HG03066 (cell line): ENCODE measurements around the gene PER1.
"Not testable (repeated sequence)": the region's sequence is repeated elsewhere in the genome, so short reads cannot be mapped to it uniquely, and the experiment has no call there.

Experiments used
- ATAC-seq: cut with Tn5 transposase; IDR thresholded peaks from one replicate; pipeline ENCODE4 v1.9.1; 2021; ENCODE audit warnings: low read depth; ENCODE audit not compliant: unreplicated experiment

Gene PER1

GRCh38 chr17:8121681-8122421 is 30.4 kb downstream of the PER1 start:
- ATAC-seq, result no peak

- ATAC-seq, result no peak
Observed at GRCh38 chr17:8121407-8121680, 30.9 kb downstream of the PER1 start.

- ATAC-seq, result no peak
Observed at GRCh38 chr17:8120520-8121406, 31.4 kb downstream of the PER1 start.

GRCh38 chr17:8119581-8120519 is 32.4 kb downstream of the PER1 start:
- ATAC-seq, result peak; percentile 35

- peak; percentile 36 for ATAC-seq
Observed at GRCh38 chr17:8118769-8119580, 33.2 kb downstream of the PER1 start.

- no peak for ATAC-seq
Observed at GRCh38 chr17:8117980-8118768, 34.0 kb downstream of the PER1 start, which contains the start of gene ALOXE3. ALOXE3 (minus strand) TSS chr17:8118514; CDS start chr17:8117990, 524 bp downstream.

- no peak for ATAC-seq
Observed at GRCh38 chr17:8117367-8117979, 34.7 kb downstream of the PER1 start.

- ATAC-seq, result no peak
Observed at GRCh38 chr17:8116776-8117175, 35.4 kb downstream of the PER1 start.

- ATAC-seq, result no peak
Observed at GRCh38 chr17:8110907-8111306, 41.3 kb downstream of the PER1 start.

GRCh38 chr17:8110456-8110804 is 41.8 kb downstream of the PER1 start:
- ATAC-seq, result no peak

GRCh38 chr17:8109661-8110455 is 42.3 kb downstream of the PER1 start:
- no peak for ATAC-seq

GRCh38 chr17:8108972-8109660 is 43.1 kb downstream of the PER1 start:
- no peak for ATAC-seq

- ATAC-seq, result not testable (repeated sequence)
Observed at GRCh38 chr17:8106980-8107379, 45.2 kb downstream of the PER1 start.

- no peak for ATAC-seq
Observed at GRCh38 chr17:8105957-8106398, 46.2 kb downstream of the PER1 start.

GRCh38 chr17:8104911-8105310 is 47.3 kb downstream of the PER1 start:
- ATAC-seq, result no peak

GRCh38 chr17:8103549-8103948 is 48.7 kb downstream of the PER1 start:
- ATAC-seq, result no peak

- no peak for ATAC-seq
Observed at GRCh38 chr17:8101721-8102120, 50.5 kb downstream of the PER1 start.
